Panc1 (cell line): ENCODE measurements around the gene LRGUK. TPM values are rescaled to one million over a fixed set of nuclear protein-coding genes. Genes with fewer than 3 reads are reported as not detected.

Source experiments
- ATAC-seq: fragments of 200-7000 bp; cut with Tn5 transposase; 2 replicates; pipeline ENCODE4 v1.9.1; 2020; ENCODE audit warnings: mild to moderate bottlenecking, moderate library complexity
- BruUV-seq: library from RNA; stranded (reverse); fragments of 400-500 nt; replicated peaks from 2 replicates; lab custom pipeline; 2021; lab: Mats Ljungman, UMichigan
- CTCF ChIA-PET: fragments of 300-600 bp; sonication (Branson Sonifier 250); formaldehyde crosslinking; loops from one replicate; lab custom pipeline; 2022; ENCODE audit warnings: antibody characterized with exemption; lab: Charles Lee
- POLR2A ChIA-PET: fragments of 300-600 bp; sonication (Branson Sonifier 250); formaldehyde crosslinking; loops from one replicate; lab custom pipeline; 2022; ENCODE audit warnings: antibody characterized with exemption; lab: Charles Lee
- DNase-seq: peaks from one replicate; pipeline ENCODE4 v3.0.0-alpha.2; 2010; ENCODE audit warnings: low read depth, low spot score
- H3K27ac ChIP-seq: 2 replicates; pipeline ENCODE4 v1.5.1; 2011; ENCODE audit warnings: mild to moderate bottlenecking, low read length, inconsistent platforms
- H3K27me3 ChIP-seq: fragments of 200-500 bp; sonication (Bioruptor generic); 2 replicates; pipeline ENCODE4 v1.6.0; 2014; ENCODE audit warnings: low read length, inconsistent platforms; ENCODE audit not compliant: control insufficient read depth, insufficient read depth
- H3K36me3 ChIP-seq: fragments of 200-500 bp; sonication (Bioruptor generic); 2 replicates; pipeline ENCODE4 v1.5.1; 2014; ENCODE audit warnings: inconsistent platforms, mild to moderate bottlenecking, low read length, moderate library complexity; ENCODE audit not compliant: control insufficient read depth, insufficient read depth
- H3K4me1 ChIP-seq: 2 replicates; pipeline ENCODE4 v1.5.1; 2011; ENCODE audit warnings: inconsistent platforms, mild to moderate bottlenecking, low read length, moderate library complexity; ENCODE audit not compliant: control insufficient read depth, insufficient read depth
- H3K4me3 ChIP-seq, 2 experiments: 2 replicates each; pipeline ENCODE4 v1.5.1; 2011 to 2012; ENCODE audit warnings: low read depth in 2 of 2, low read length in 2 of 2, mild to moderate bottlenecking in 2 of 2, inconsistent platforms in 1 of 2, moderate library complexity in 1 of 2
- H3K9me3 ChIP-seq: fragments of 200-500 bp; sonication (Bioruptor generic); 2 replicates; pipeline ENCODE4 v1.5.1; 2014; ENCODE audit warnings: low read depth, mild to moderate bottlenecking, inconsistent platforms, low read length, moderate library complexity; ENCODE audit not compliant: control insufficient read depth, insufficient read depth
- CTCF ChIP-seq: fragments of 450-650 bp; IDR thresholded peaks from 2 replicates; pipeline ENCODE4 v1.5.1; 2017; ENCODE audit warnings: mild to moderate bottlenecking
- POLR2AphosphoS5 ChIP-seq: IDR thresholded peaks from 2 replicates; pipeline ENCODE4 v1.6.1; 2012; ENCODE audit warnings: mild to moderate bottlenecking, low read depth, low read length, moderate library complexity
- REST ChIP-seq, 2 experiments: IDR thresholded peaks; 2 replicates each; pipeline ENCODE4 v1.6.1; 2011 to 2012; ENCODE audit warnings: low read depth in 2 of 2, control low read depth in 1 of 2, low read length in 1 of 2, mild to moderate bottlenecking in 1 of 2, moderate library complexity in 1 of 2; ENCODE audit not compliant: insufficient read depth in 1 of 2
- SIN3A ChIP-seq: IDR thresholded peaks from 2 replicates; pipeline ENCODE4 v1.6.1; 2012; ENCODE audit warnings: low read depth, mild to moderate bottlenecking, low read length, moderate library complexity, borderline replicate concordance; ENCODE audit not compliant: insufficient read depth
- TCF7L2 ChIP-seq: IDR thresholded peaks from 2 replicates; pipeline ENCODE4 v1.6.1; 2011; ENCODE audit warnings: mild to moderate bottlenecking, low read depth, low read length, inconsistent platforms
- in situ Hi-C: cut with HindIII; loops from 2 replicates; pipeline ENCODE4 v1.10.0; 2016; ENCODE audit warnings: low sequenced_read_pairs, low pct_unique_long_range_greater_than_20kb
- intact Hi-C: fragments of 100-400 bp; cut with micrococcal nuclease; formaldehyde crosslinking; loops from one replicate; pipeline ENCODE4 v1.10.0; 2022; ENCODE audit not compliant: unreplicated experiment
- total RNA-seq: library from RNA; stranded (reverse); gene quantifications from one replicate; pipeline ENCODE4 v1.2.1, GENCODE V29; 2021; ENCODE audit not compliant: unreplicated experiment

The LRGUK gene
- total RNA-seq, 1 experiment from 2014 or later: 0.23 TPM

GRCh38 chr7:134254311-134254710, 127.2 kb downstream of the LRGUK start:
- in situ Hi-C loops (no loop called here), intact Hi-C loops (no loop called here)
- Histone ChIP-seq H3K27me3 (peaks cover 6% of the 10 kb centered on the region; the same call in 1 of the 2 replicates), H3K9me3 (no peaks in the 10 kb centered on the region), H3K4me3 (no peak overlapping the region), H3K36me3 (no peaks in the 10 kb centered on the region), H3K4me1 (no peaks in the 10 kb centered on the region), H3K27ac (no peak overlapping the region)
- POLR2A ChIA-PET: no interaction called here
- BruUV-seq: no TSS peak
- no peak for DNase-seq
- peak; percentile 48 for TF ChIP-seq CTCF
- no peak for TF ChIP-seq POLR2AphosphoS5
- ATAC-seq: peak; percentile 58; the same call in 1 of the 2 replicates
- CTCF ChIA-PET: no interaction called here

- Histone ChIP-seq H3K4me3 (no peak overlapping the region), H3K27me3 (no peaks in the 10 kb centered on the region), H3K36me3 (no peaks in the 10 kb centered on the region), H3K4me1 (no peaks in the 10 kb centered on the region), H3K27ac (no peak overlapping the region), H3K9me3 (no peaks in the 10 kb centered on the region)
- no TSS peak for BruUV-seq
- CTCF ChIA-PET: no interaction called here
- ATAC-seq (no peak; the same call in 1 of the 2 replicates), DNase-seq (no peak)
- TF ChIP-seq REST (IDR thresholded peaks at IDR 0.05; ENCODE audit: insufficient read depth in 1 of 2, low read depth in 2 of 2, low read length in 1 of 2) (no peak), SIN3A (no peak), TCF7L2 (no peak), CTCF (no peak), POLR2AphosphoS5 (no peak)
- intact Hi-C loops: no loop called here
- POLR2A ChIA-PET: no interaction called here
- in situ Hi-C loops: no loop called here
Observed at GRCh38 chr7:134255814-134256213, 128.7 kb downstream of the LRGUK start.
